Measurements from ENCODE around the gene RNF20.

- TF ChIP-seq CTCF (IDR thresholded peaks at IDR 0.05) (no peak), POLR2A (IDR thresholded peaks at IDR 0.05) (no peak), EP300 (IDR thresholded peaks at IDR 0.05) (no peak)
Observed at GRCh38 chr9:101579711-101580545, 46.3 kb downstream of the RNF20 start.

Measured in ovary (tissue), 3 donors.